IMR-90 (cell line): ENCODE data around the gene ID1. TPM values are rescaled to one million over a fixed set of nuclear protein-coding genes. Genes with fewer than 3 reads are reported as not detected.

Source experiments
- ATAC-seq: fragments of 200-7000 bp; cut with Tn5 transposase; 2 replicates; pipeline ENCODE4 v1.9.1; 2020; ENCODE audit warnings: low read depth, mild to moderate bottlenecking, moderate library complexity
- BruUV-seq: library from RNA; stranded (reverse); fragments of 400-500 nt; replicated peaks from 2 replicates; lab custom pipeline; 2021; lab: Mats Ljungman, UMichigan
- CTCF ChIA-PET: fragments of 300-600 bp; formaldehyde crosslinking; extraction: SDS; loops from one replicate; lab custom pipeline; 2021; ENCODE audit warnings: antibody characterized with exemption; lab: Yijun Ruan, JAX
- POLR2A ChIA-PET: fragments of 300-600 bp; sonication (Branson Sonifier 250); formaldehyde crosslinking; loops from one replicate; lab custom pipeline; 2022; ENCODE audit warnings: antibody characterized with exemption; ENCODE audit not compliant: unreplicated experiment; lab: Charles Lee
- DNase-seq: peaks from one replicate; pipeline ENCODE4 v3.0.0; 2013
- H2AFZ ChIP-seq: replicated peaks from 2 replicates; pipeline ENCODE3; 2013; ENCODE audit warnings: low read length, mild to moderate bottlenecking; ENCODE audit not compliant: poor library complexity
- H2AK5ac ChIP-seq: 2 replicates; pipeline ENCODE4 v1.6.1; 2013; ENCODE audit warnings: low read depth, low read length, inconsistent platforms
- H2AK9ac ChIP-seq: replicated peaks from 2 replicates; pipeline ENCODE3; 2013; ENCODE audit warnings: mild to moderate bottlenecking, low read depth, low read length, moderate library complexity; ENCODE audit not compliant: poor library complexity
- H2BK120ac ChIP-seq: 2 replicates; pipeline ENCODE4 v1.6.1; 2013; ENCODE audit warnings: low read depth, low read length, inconsistent platforms
- H2BK15ac ChIP-seq: 3 replicates; pipeline ENCODE4 v1.6.1; 2013; ENCODE audit warnings: low read depth, low read length, inconsistent platforms
- H2BK20ac ChIP-seq: 2 replicates; pipeline ENCODE4 v1.6.1; 2013; ENCODE audit warnings: low read depth, mild to moderate bottlenecking, inconsistent platforms, low read length, moderate library complexity
- H2BK5ac ChIP-seq: 2 replicates; pipeline ENCODE4 v1.6.1; 2013; ENCODE audit warnings: mild to moderate bottlenecking, low read depth, low read length, inconsistent platforms; ENCODE audit not compliant: poor library complexity, severe bottlenecking
- H3K14ac ChIP-seq: replicated peaks from 2 replicates; pipeline ENCODE4 v1.6.1; 2013; ENCODE audit warnings: low read depth, low read length, inconsistent platforms
- H3K18ac ChIP-seq: 2 replicates; pipeline ENCODE4 v1.6.1; 2013; ENCODE audit warnings: low read depth, low read length, control low read depth
- H3K23ac ChIP-seq: 2 replicates; pipeline ENCODE4 v1.6.1; 2013; ENCODE audit warnings: low read depth, low read length, inconsistent platforms
- H3K27ac ChIP-seq: 2 replicates; pipeline ENCODE4 v1.5.1; 2013; ENCODE audit warnings: mild to moderate bottlenecking, control low read depth, low read length; ENCODE audit not compliant: insufficient read depth
- H3K27me3 ChIP-seq: 2 replicates; pipeline ENCODE4 v1.6.1; 2013; ENCODE audit warnings: low read length; ENCODE audit not compliant: control insufficient read depth, insufficient read depth
- H3K36me3 ChIP-seq: 2 replicates; pipeline ENCODE4 v1.6.1; 2013; ENCODE audit warnings: low read length, mixed read lengths; ENCODE audit not compliant: control insufficient read depth, insufficient read depth
- H3K4ac ChIP-seq: 2 replicates; pipeline ENCODE4 v1.6.1; 2013; ENCODE audit warnings: low read depth, low read length, inconsistent platforms
- H3K4me1 ChIP-seq: 2 replicates; pipeline ENCODE4 v1.6.1; 2013; ENCODE audit warnings: low read length, mixed read lengths; ENCODE audit not compliant: control insufficient read depth, insufficient read depth
- H3K4me2 ChIP-seq: 2 replicates; pipeline ENCODE4 v1.6.1; 2013; ENCODE audit warnings: low read depth, mild to moderate bottlenecking, control low read depth, low read length, moderate library complexity
- H3K4me3 ChIP-seq: 2 replicates; pipeline ENCODE4 v1.5.1; 2013; ENCODE audit warnings: low read depth, mild to moderate bottlenecking, control low read depth, low read length, moderate library complexity; ENCODE audit not compliant: insufficient read depth
- H3K56ac ChIP-seq: 2 replicates; pipeline ENCODE4 v1.6.1; 2013; ENCODE audit warnings: low read length, inconsistent platforms; ENCODE audit not compliant: insufficient read depth; ENCODE audit errors: extremely low read depth
- H3K79me1 ChIP-seq, 2 experiments: 2 replicates each; pipeline ENCODE4 v1.6.1; 2013; ENCODE audit warnings: low read length in 2 of 2, inconsistent platforms in 1 of 2, low read depth in 1 of 2
- H3K9ac ChIP-seq: 2 replicates; pipeline ENCODE4 v1.6.1; 2013; ENCODE audit warnings: low read depth, low read length, control low read depth
- H3K9me1 ChIP-seq: 2 replicates; pipeline ENCODE4 v1.6.1; 2013; ENCODE audit warnings: low read length, inconsistent platforms; ENCODE audit not compliant: insufficient read depth
- H3K9me3 ChIP-seq: 2 replicates; pipeline ENCODE4 v1.6.1; 2013; ENCODE audit warnings: low read length; ENCODE audit not compliant: control insufficient read depth, insufficient read depth
- H4K20me1 ChIP-seq: 2 replicates; pipeline ENCODE4 v1.6.1; 2013; ENCODE audit warnings: low read length, inconsistent platforms; ENCODE audit not compliant: insufficient read depth
- H4K5ac ChIP-seq: 2 replicates; pipeline ENCODE4 v1.6.1; 2013; ENCODE audit warnings: mild to moderate bottlenecking, low read depth, low read length, control low read depth
- H4K8ac ChIP-seq, 2 experiments: 2 replicates each; pipeline ENCODE4 v1.6.1; 2013; ENCODE audit warnings: low read depth in 2 of 2, low read length in 2 of 2, control low read depth in 1 of 2, inconsistent platforms in 1 of 2
- H4K91ac ChIP-seq: 2 replicates; pipeline ENCODE4 v1.6.1; 2013; ENCODE audit warnings: low read depth, low read length, inconsistent platforms; ENCODE audit not compliant: insufficient read depth
- BHLHE40 ChIP-seq: fragments of 150-350 bp; IDR thresholded peaks from 2 replicates; pipeline ENCODE4 v1.6.1; 2016; ENCODE audit warnings: mild to moderate bottlenecking, low read depth, low read length
- CEBPB ChIP-seq: IDR thresholded peaks from 2 replicates; pipeline ENCODE4 v1.6.1; 2012; ENCODE audit warnings: low read depth, low read length, improper control_type of control experiment
- CHD1 ChIP-seq: IDR thresholded peaks from 2 replicates; pipeline ENCODE4 v1.6.1; 2012; ENCODE audit warnings: low read depth, low read length, improper control_type of control experiment
- CTCF ChIP-seq: conservative IDR thresholded peaks from 2 replicates; pipeline ENCODE4 v1.5.1; 2012; ENCODE audit warnings: mild to moderate bottlenecking, low read depth, low read length, improper control_type of control experiment
- FOS ChIP-seq: fragments of 150-350 bp; IDR thresholded peaks from 2 replicates; pipeline ENCODE4 v1.6.1; 2016; ENCODE audit warnings: low read depth, low read length
- MAZ ChIP-seq: IDR thresholded peaks from 2 replicates; pipeline ENCODE4 v1.6.1; 2012; ENCODE audit warnings: low read depth, mild to moderate bottlenecking, low read length, improper control_type of control experiment, moderate library complexity, borderline replicate concordance
- MXI1 ChIP-seq: IDR thresholded peaks from 2 replicates; pipeline ENCODE4 v1.6.1; 2012; ENCODE audit warnings: low read depth, mild to moderate bottlenecking, low read length, moderate library complexity, borderline replicate concordance
- NFE2L2 ChIP-seq: fragments of 150-350 bp; IDR thresholded peaks from 2 replicates; pipeline ENCODE4 v1.6.1; 2016; ENCODE audit warnings: low read depth, mild to moderate bottlenecking, low read length
- POLR2A ChIP-seq: IDR thresholded peaks from 2 replicates; pipeline ENCODE4 v1.6.1; 2012; ENCODE audit warnings: mild to moderate bottlenecking, low read depth, low read length
- RAD21 ChIP-seq: IDR thresholded peaks from 2 replicates; pipeline ENCODE4 v1.6.1; 2012; ENCODE audit warnings: low read length, improper control_type of control experiment
- RCOR1 ChIP-seq: IDR thresholded peaks from 2 replicates; pipeline ENCODE4 v1.6.1; 2012; ENCODE audit warnings: mild to moderate bottlenecking, low read length, improper control_type of control experiment; ENCODE audit not compliant: insufficient replicate concordance
- RFX5 ChIP-seq: IDR thresholded peaks from 2 replicates; pipeline ENCODE4 v1.8.0; 2012; ENCODE audit warnings: low read depth, mild to moderate bottlenecking, low read length, moderate library complexity
- USF2 ChIP-seq: fragments of 150-350 bp; IDR thresholded peaks from 2 replicates; pipeline ENCODE4 v1.6.1; 2017; ENCODE audit warnings: mild to moderate bottlenecking, antibody characterized with exemption, low read length, low read depth
- WGBS, 2 experiments: methylation state at CpG; one replicate each; pipeline versions ENCODE4 v1.1.5 to v1.1.7; 2013; ENCODE audit warnings: missing lambda C conversion rate in 2 of 2; ENCODE audit not compliant: insufficient read length in 1 of 2; ENCODE audit errors: extremely low coverage in 2 of 2; 5-methylcytosine and 5-hydroxymethylcytosine counted together
- dilution Hi-C: fragments of 300-500 bp; cut with HindIII; formaldehyde crosslinking; loops from one replicate; pipeline ENCODE4 v1.14.3; 2018; ENCODE audit warnings: low sequenced_read_pairs; ENCODE audit not compliant: unreplicated experiment
- in situ Hi-C: fragments of 300-500 bp; cut with MboI; formaldehyde crosslinking; loops from 3 replicates; pipeline ENCODE4 v1.14.3; 2019; ENCODE audit warnings: low sequenced_read_pairs, inconsistent platforms, mixed read lengths
- intact Hi-C: fragments of 100-400 bp; cut with micrococcal nuclease; formaldehyde crosslinking; loops from 2 replicates; pipeline ENCODE4 v1.10.0; 2022
- polyA plus RNA-seq, 3 experiments: library from polyadenylated mRNA; depleted of rRNA; stranded (reverse); fragments of >200 nt; gene quantifications; 2 replicates each; pipeline ENCODE4 v1.2.3, GENCODE V29; 2012; ENCODE audit warnings: low replicate concordance in 1 of 3
- total RNA-seq: library from RNA; depleted of rRNA; stranded (reverse); fragments of >200 nt; gene quantifications from 2 replicates; pipeline ENCODE4 v1.2.3, GENCODE V29; 2012

Gene ID1
- total and polyA plus RNA-seq, 2 of the 4 experiments (the other 2 are of a cell fraction) = 148 to 174 TPM

GRCh38 chr20:31606804-31607639, 1.9 kb downstream of the ID1 start:
- Histone ChIP-seq H3K27ac (peak overlapping the region; percentile 52), H3K23ac (peak overlapping the region; percentile 86), H3K9me1 (no peaks in the 10 kb centered on the region), H4K8ac (peak overlapping the region; percentile 29 to 79), H3K79me1 (peaks cover 0 to 17% of the 10 kb centered on the region in 2 experiments; a peak in 2 of 4 replicates), H2AK9ac (peak overlapping the region; percentile 88), H4K20me1 (peaks cover 18% of the 10 kb centered on the region), H3K4me1 (peaks cover 27% of the 10 kb centered on the region), H2BK120ac (peak overlapping the region; percentile 35), H2BK20ac (no peak overlapping the region), H2AFZ (peak overlapping the region; percentile 45), H3K9me3 (no peaks in the 10 kb centered on the region), H2AK5ac (peak overlapping the region; percentile 31), H3K4me2 (peak overlapping the region; percentile 66), H2BK5ac (peak overlapping the region; percentile 56), H3K18ac (peak overlapping the region; percentile 16), H3K36me3 (peaks cover 1% of the 10 kb centered on the region; the same call in 1 of the 2 replicates), H4K5ac (peak overlapping the region; percentile 33; the same call in 1 of the 2 replicates), H3K4me3 (peak overlapping the region; percentile 66), H3K14ac (peak overlapping the region; percentile 87), H2BK15ac (peak overlapping the region; percentile 24; the same call in 1 of the 3 replicates), H3K9ac (peak overlapping the region; percentile 85), H3K27me3 (no peaks in the 10 kb centered on the region), H3K4ac (peak overlapping the region; percentile 67), H4K91ac (peak overlapping the region; percentile 66), H3K56ac (peak overlapping the region; percentile 89)
- ChIA-PET POLR2A (interaction anchor here (1.0 kb wide), 1 partner anchor 34 kb away, joined by 5 read pairs; no protein-coding TSS in a partner anchor), CTCF (interaction anchor here (0.8 to 2.5 kb wide), 2 partner anchors 37 to 45 kb away, joined by 3 to 5 read pairs; no protein-coding TSS in a partner anchor)
- intact Hi-C loops = no loop called here
- in situ Hi-C loops = loop anchor here (5.0 kb wide), 1 partner anchor 45 kb away; no protein-coding TSS in a partner anchor
- WGBS, 2 experiments = no CpG with 5 or more reads among the region's 8 CpGs
- DNase-seq (peak; percentile 67), ATAC-seq (peak; percentile 1; the same call in 1 of the 2 replicates)
- BruUV-seq = no TSS peak
- dilution Hi-C loops = no loop called here
- TF ChIP-seq CHD1 = peak; percentile 97; the same call in 1 of the 2 replicates
- peak; percentile 55; the same call in 1 of the 2 replicates for TF ChIP-seq MAZ
- TF ChIP-seq RFX5 = no peak
- TF ChIP-seq BHLHE40 = peak; percentile 25; the same call in 1 of the 2 replicates
- TF ChIP-seq NFE2L2 = no peak
- 0 out of 2 replicates have a peak, but pooled peaks have one; percentile 13 for TF ChIP-seq USF2
- TF ChIP-seq RCOR1 = no peak
- TF ChIP-seq POLR2A = peak; percentile 98
- TF ChIP-seq FOS = 0 out of 2 replicates have a peak, but pooled peaks have one; percentile 15
- TF ChIP-seq CEBPB = peak; percentile 36; the same call in 1 of the 2 replicates
- TF ChIP-seq RAD21 = no peak
- no peak for TF ChIP-seq CTCF
- no peak for TF ChIP-seq MXI1
